Thyroid gland (tissue), 4 donors: ENCODE measurements around the gene PLXNB3. TPM values are rescaled to one million over a fixed set of nuclear protein-coding genes. Genes with fewer than 3 reads are reported as not detected.

Source experiments
- DNase-seq, 2 donors: peaks; one replicate each; pipeline ENCODE4 v3.0.0-alpha.2; 2019
- H3K27ac ChIP-seq, 3 donors: fragments of 200-600 bp; sonication (generic); 1 replicate in 2 of 3; 2 replicates in 1 of 3; pipeline ENCODE4 v1.5.1; 2016 to 2019; ENCODE audit warnings: mild to moderate bottlenecking in 1 of 3, moderate library complexity in 1 of 3
- H3K27me3 ChIP-seq: fragments of 200-600 bp; sonication (generic); one replicate; pipeline ENCODE4 v1.5.1; 2019
- H3K36me3 ChIP-seq, 2 donors: fragments of 200-600 bp; sonication (generic); one replicate each; pipeline ENCODE4 v1.5.1; 2016 to 2019
- H3K4me1 ChIP-seq, 2 donors: fragments of 200-600 bp; sonication (generic); one replicate each; pipeline ENCODE4 v1.5.1; 2017 to 2019
- H3K4me3 ChIP-seq, 3 donors: fragments of 200-600 bp; sonication (generic); replicated peaks in 1 of 3; 1 replicate in 2 of 3; 2 replicates in 1 of 3; pipeline ENCODE4 v1.5.1; 2016; ENCODE audit warnings: mild to moderate bottlenecking in 1 of 3
- H3K9me3 ChIP-seq: fragments of 200-600 bp; sonication (generic); one replicate; pipeline ENCODE4 v1.5.1; 2017
- POLR2A ChIP-seq, 2 donors: fragments of 450-650 bp; IDR thresholded peaks; one replicate each; pipeline ENCODE4 v1.6.1; 2017; ENCODE audit warnings: antibody characterized with exemption in 2 of 2, mild to moderate bottlenecking in 2 of 2, moderate library complexity in 1 of 2
- WGBS, 2 donors: methylation state at CpG; one replicate each; pipeline ENCODE4 v1.1.5; 2017; 5-methylcytosine and 5-hydroxymethylcytosine counted together
- intact Hi-C: fragments of 100-400 bp; cut with DNase I; formaldehyde crosslinking; loops from one replicate; pipeline ENCODE4 v1.15.1; 2023
- total RNA-seq, 4 donors: library from RNA; depleted of rRNA; stranded (reverse); fragments of >200 nt; gene quantifications; one replicate each; pipeline ENCODE4 v1.2.3, GENCODE V29; 2016
- TF ChIP-seq, protein P1 (sequence below), 6 experiments: fragments of 200-600 bp in 3 of 6; fragments of 450-650 bp in 3 of 6; sonication (generic) in 3 of 6; IDR thresholded peaks; one replicate each; pipeline ENCODE4 v1.5.1; 2016 to 2019; ENCODE audit warnings: antibody characterized with exemption in 6 of 6, mild to moderate bottlenecking in 2 of 6, inconsistent platforms in 1 of 6, moderate library complexity in 1 of 6

PLXNB3 gene
- total RNA-seq, 4 donors from 2014 or later, result 0.67 to 2.0 (median 1.1) TPM

DNA sequence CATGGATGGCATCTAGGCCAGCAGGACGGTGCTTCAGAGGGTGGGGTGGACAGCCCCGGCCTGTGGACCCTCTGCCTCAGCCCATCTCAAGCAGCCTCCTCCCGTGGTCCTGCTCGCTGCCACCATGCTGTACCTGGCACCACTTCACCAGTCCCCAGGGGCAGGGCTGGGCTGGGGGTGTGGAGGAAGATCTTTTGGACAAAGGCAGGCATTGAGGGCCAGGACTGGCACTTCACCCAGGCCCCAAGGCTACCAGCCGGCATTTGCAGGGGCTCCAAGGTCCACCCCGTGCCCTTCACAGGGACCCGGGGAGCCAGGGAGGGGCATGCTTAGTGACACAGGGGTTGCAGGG, 713 bp downstream of the PLXNB3 start:
- intact Hi-C loops, result loop anchor here (5.0 kb wide), 1 partner anchor 188 kb away; no protein-coding TSS in a partner anchor
- no CpG with 5 or more reads among the region's 7 CpGs for WGBS, 2 donors
- Histone ChIP-seq H3K27ac (no peak overlapping the region), H3K4me3 (no peak overlapping the region), H3K36me3 (no peaks in the 10 kb centered on the region), H3K9me3 (no peaks in the 10 kb centered on the region), H3K27me3 (no peaks in the 10 kb centered on the region), H3K4me1 (no peaks in the 10 kb centered on the region)
- TF ChIP-seq, protein P1, sequence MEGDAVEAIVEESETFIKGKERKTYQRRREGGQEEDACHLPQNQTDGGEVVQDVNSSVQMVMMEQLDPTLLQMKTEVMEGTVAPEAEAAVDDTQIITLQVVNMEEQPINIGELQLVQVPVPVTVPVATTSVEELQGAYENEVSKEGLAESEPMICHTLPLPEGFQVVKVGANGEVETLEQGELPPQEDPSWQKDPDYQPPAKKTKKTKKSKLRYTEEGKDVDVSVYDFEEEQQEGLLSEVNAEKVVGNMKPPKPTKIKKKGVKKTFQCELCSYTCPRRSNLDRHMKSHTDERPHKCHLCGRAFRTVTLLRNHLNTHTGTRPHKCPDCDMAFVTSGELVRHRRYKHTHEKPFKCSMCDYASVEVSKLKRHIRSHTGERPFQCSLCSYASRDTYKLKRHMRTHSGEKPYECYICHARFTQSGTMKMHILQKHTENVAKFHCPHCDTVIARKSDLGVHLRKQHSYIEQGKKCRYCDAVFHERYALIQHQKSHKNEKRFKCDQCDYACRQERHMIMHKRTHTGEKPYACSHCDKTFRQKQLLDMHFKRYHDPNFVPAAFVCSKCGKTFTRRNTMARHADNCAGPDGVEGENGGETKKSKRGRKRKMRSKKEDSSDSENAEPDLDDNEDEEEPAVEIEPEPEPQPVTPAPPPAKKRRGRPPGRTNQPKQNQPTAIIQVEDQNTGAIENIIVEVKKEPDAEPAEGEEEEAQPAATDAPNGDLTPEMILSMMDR (IDR thresholded peaks at IDR 0.05), result no peak
- no peak for TF ChIP-seq POLR2A (IDR thresholded peaks at IDR 0.05)
- DNase-seq, result no peak

DNA sequence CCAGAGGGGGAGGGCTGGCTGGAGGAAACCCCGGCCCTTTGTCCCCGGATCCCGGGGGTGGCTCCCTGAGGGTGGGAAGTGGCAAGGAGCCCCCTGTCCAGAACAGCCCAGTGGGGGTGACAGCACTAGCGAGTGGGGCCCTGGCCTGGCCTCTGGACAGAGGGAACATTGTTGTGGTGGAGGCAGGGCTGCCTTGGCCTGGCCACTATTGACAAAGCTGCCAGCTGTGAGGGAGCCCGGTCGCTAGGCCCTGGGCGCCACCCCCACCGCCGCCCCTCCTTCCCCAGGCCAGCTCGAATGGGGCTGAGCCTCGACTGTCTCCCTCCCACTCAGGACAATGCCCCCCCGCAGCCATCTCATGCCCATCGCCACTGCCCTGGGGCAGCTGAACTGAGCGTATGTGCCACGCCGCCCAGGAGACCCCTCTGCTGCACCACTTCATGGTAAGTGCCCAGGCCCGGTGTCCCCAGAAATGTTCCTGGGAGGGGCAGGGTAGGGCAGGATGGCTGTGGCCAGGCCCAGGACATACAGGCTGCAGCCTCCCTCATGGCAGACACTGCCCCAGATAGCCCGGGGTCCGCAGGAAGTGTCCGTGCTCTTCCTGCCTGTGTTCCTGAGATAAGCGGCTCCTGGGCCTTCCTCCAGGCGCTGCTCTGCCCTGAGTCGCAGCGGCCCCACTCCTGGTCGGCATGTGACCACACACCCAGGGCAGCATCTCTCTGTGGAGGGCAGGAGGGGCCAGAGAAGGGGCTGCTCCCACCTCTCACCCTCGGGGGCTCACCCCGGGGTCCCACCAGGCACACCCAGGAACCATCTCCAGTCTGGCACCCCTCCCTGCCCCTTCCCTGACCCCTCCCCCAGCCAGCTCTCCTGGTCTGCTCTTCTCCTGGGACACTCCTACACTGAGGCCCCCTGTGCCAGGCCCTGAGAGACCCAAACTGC, 1.4 kb downstream of the PLXNB3 start:
- no peak for DNase-seq
- intact Hi-C loops, result loop anchor here (5.0 kb wide), 1 partner anchor 187 kb away; no protein-coding TSS in a partner anchor

DNA sequence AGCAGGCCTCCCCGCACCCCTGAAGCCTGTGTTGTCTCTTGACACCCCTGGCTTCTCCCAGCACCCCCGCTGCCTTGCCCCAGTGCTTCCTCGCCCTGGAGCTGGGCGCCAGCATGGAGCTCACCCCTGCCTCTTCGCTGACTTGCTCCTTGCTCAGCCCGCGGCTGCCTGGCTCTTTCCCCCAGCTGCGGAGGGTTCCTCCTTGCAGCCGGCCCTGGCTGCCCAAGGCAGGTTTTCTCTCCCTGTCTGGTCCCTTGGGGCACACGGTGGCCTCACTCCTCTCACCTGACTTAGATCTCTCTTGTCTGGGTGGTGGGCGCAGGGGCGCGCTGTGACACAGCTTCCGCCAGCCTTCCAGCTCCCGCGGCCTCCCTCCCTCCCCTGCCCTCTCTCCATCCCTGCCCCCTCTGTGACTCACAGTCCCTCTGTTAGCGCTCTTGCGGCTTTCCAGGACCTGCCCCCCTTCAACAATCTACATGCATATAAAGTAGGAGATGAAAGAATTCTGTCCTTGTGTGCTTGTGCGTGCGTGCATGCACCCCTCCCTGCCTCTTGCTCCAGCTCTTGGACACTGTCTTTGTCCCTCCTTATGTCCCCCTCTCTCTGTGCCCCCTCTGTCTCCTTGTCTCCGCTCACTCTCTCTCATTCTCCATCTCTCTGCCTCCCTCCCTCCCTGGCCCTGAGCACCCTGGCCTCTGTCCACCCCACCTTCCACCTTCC, 2.2 kb downstream of the PLXNB3 start:
- Histone ChIP-seq H3K4me1 (no peaks in the 10 kb centered on the region), H3K4me3 (no peak overlapping the region), H3K9me3 (no peaks in the 10 kb centered on the region), H3K27ac (no peak overlapping the region), H3K36me3 (no peaks in the 10 kb centered on the region), H3K27me3 (no peaks in the 10 kb centered on the region)
- DNase-seq, result no peak
- intact Hi-C loops, result loop anchor here (5.0 kb wide), 1 partner anchor 186 kb away; no protein-coding TSS in a partner anchor
- WGBS, 2 donors, result 39 to 52% methylated on average over 12 to 21 of the region's 21 CpGs
- TF ChIP-seq POLR2A (IDR thresholded peaks at IDR 0.05), result no peak
- TF ChIP-seq, protein P1 (IDR thresholded peaks at IDR 0.05), result no peak

More for the DNA sequence above, 1.4 kb downstream of the PLXNB3 start:
- Histone ChIP-seq H3K4me3 (no peak overlapping the region), H3K27ac (no peak overlapping the region), H3K4me1 (no peaks in the 10 kb centered on the region), H3K27me3 (no peaks in the 10 kb centered on the region), H3K9me3 (no peaks in the 10 kb centered on the region), H3K36me3 (no peaks in the 10 kb centered on the region)
- TF ChIP-seq, protein P1 (IDR thresholded peaks at IDR 0.05), result no peak
- no peak for TF ChIP-seq POLR2A (IDR thresholded peaks at IDR 0.05)
- WGBS, 2 donors, result 63 to 80% methylated on average over 3 of the region's 27 CpGs

DNA sequence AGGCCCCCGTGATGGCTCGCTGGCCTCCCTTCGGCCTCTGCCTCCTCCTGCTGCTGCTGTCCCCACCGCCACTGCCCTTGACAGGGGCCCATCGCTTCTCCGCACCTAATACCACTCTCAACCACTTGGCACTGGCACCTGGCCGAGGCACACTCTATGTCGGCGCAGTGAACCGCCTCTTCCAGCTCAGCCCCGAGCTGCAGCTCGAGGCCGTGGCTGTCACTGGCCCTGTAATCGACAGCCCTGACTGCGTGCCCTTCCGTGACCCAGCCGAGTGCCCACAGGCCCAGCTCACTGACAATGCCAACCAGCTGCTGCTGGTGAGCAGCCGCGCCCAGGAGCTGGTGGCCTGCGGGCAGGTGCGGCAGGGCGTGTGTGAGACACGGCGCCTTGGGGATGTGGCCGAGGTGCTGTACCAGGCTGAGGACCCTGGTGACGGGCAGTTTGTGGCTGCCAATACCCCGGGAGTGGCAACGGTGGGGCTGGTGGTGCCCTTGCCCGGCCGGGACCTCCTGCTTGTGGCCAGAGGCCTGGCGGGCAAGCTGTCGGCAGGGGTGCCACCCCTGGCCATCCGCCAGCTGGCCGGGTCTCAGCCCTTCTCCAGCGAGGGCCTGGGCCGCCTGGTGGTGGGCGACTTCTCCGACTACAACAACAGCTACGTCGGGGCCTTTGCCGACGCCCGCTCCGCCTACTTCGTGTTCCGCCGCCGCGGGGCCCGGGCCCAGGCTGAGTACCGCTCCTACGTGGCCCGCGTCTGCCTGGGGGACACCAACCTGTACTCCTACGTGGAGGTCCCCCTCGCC, 3.0 kb downstream of the PLXNB3 start:
- Histone ChIP-seq H3K27me3 (no peaks in the 10 kb centered on the region), H3K4me1 (no peaks in the 10 kb centered on the region), H3K9me3 (no peaks in the 10 kb centered on the region), H3K27ac (no peak overlapping the region), H3K4me3 (no peak overlapping the region), H3K36me3 (no peaks in the 10 kb centered on the region)
- 86 to 88% methylated on average over 8 to 11 of the region's 56 CpGs for WGBS, 2 donors
- TF ChIP-seq, protein P1 (IDR thresholded peaks at IDR 0.05), result no peak
- no peak for TF ChIP-seq POLR2A (IDR thresholded peaks at IDR 0.05)
- no peak for DNase-seq
- intact Hi-C loops, result loop anchor here (5.0 kb wide), 1 partner anchor 185 kb away; no protein-coding TSS in a partner anchor
